ENCODE results near the gene CSF1R. TPM values are rescaled to one million over a fixed set of nuclear protein-coding genes. Genes with fewer than 3 reads are reported as not detected.

Gene CSF1R
- polyA plus RNA-seq, 1 donor from 2014 or later: not detected

- Histone ChIP-seq H3K9me3 (ENCODE audit: low read length) (no peaks in the 10 kb centered on the region), H3K36me3 (ENCODE audit: insufficient read depth, low read length) (no peaks in the 10 kb centered on the region), H3F3A (ENCODE audit: insufficient read depth, low read length, poor library complexity, severe bottlenecking) (no peaks in the 10 kb centered on the region), H4K20me1 (ENCODE audit: insufficient read depth) (no peaks in the 10 kb centered on the region), H3K27me3 (ENCODE audit: insufficient read depth, low read depth, low read length) (no peaks in the 10 kb centered on the region), H3K79me2 (replicated peaks; ENCODE audit: insufficient read depth, low read length) (no peaks in the 10 kb centered on the region), H3K27ac (ENCODE audit: low read length) (no peak overlapping the region), H3K4me2 (ENCODE audit: low read length) (no peak overlapping the region), H3K9me2 (ENCODE audit: insufficient read depth, low read length) (no peaks in the 10 kb centered on the region), H3K4me3 (ENCODE audit: low read length) (no peak overlapping the region), H2AFZ (ENCODE audit: low read depth, low read length) (no peak overlapping the region), H3K9ac (ENCODE audit: low read length) (no peak overlapping the region)
- TF ChIP-seq EZH2 (IDR thresholded peaks at IDR 0.05; ENCODE audit: borderline replicate concordance, insufficient read depth, low read length, poor library complexity, severe bottlenecking) (no peak), RAD21 (conservative IDR thresholded peaks at IDR 0.05) (no peak), REST (IDR thresholded peaks at IDR 0.05; ENCODE audit: borderline replicate concordance) (no peak), TAF1 (IDR thresholded peaks at IDR 0.05; ENCODE audit: low read depth) (no peak), SMC3 (conservative IDR thresholded peaks at IDR 0.05; ENCODE audit: poor library complexity) (no peak), EP300 (conservative IDR thresholded peaks at IDR 0.05; ENCODE audit: poor library complexity, severe bottlenecking) (no peak), POLR2AphosphoS5 (IDR thresholded peaks at IDR 0.05) (no peak), CTCF (IDR thresholded peaks at IDR 0.05; ENCODE audit: poor library complexity, severe bottlenecking) (no peak), MXI1 (conservative IDR thresholded peaks at IDR 0.05; ENCODE audit: poor library complexity, severe bottlenecking) (no peak)
Observed at GRCh38 chr5:150066901-150067396, 19.4 kb downstream of the CSF1R start.

- H3K27ac ChIP-seq (ENCODE audit: low read length): no peak overlapping the region
- H3K4me2 ChIP-seq (ENCODE audit: low read length): no peak overlapping the region
- no peak overlapping the region for H3K9ac ChIP-seq (ENCODE audit: low read length)
- H3K4me3 ChIP-seq (ENCODE audit: low read length): no peak overlapping the region
- H3K27me3 ChIP-seq (ENCODE audit: insufficient read depth, low read depth, low read length): no peaks in the 10 kb centered on the region
- no peaks in the 10 kb centered on the region for H3K36me3 ChIP-seq (ENCODE audit: insufficient read depth, low read length)
- H3K9me2 ChIP-seq (ENCODE audit: insufficient read depth, low read length): no peaks in the 10 kb centered on the region
- no peaks in the 10 kb centered on the region for H3K9me3 ChIP-seq (ENCODE audit: low read length)
- no peaks in the 10 kb centered on the region for H3F3A ChIP-seq (ENCODE audit: insufficient read depth, low read length, poor library complexity, severe bottlenecking)
- TF ChIP-seq POLR2AphosphoS5 (IDR thresholded peaks at IDR 0.05) (no peak), TAF1 (IDR thresholded peaks at IDR 0.05; ENCODE audit: low read depth) (no peak), SMC3 (conservative IDR thresholded peaks at IDR 0.05; ENCODE audit: poor library complexity) (no peak), MXI1 (conservative IDR thresholded peaks at IDR 0.05; ENCODE audit: poor library complexity, severe bottlenecking) (no peak), EZH2 (IDR thresholded peaks at IDR 0.05; ENCODE audit: borderline replicate concordance, insufficient read depth, low read length, poor library complexity, severe bottlenecking) (no peak), REST (IDR thresholded peaks at IDR 0.05; ENCODE audit: borderline replicate concordance) (no peak), RAD21 (conservative IDR thresholded peaks at IDR 0.05) (no peak)
- H4K20me1 ChIP-seq (ENCODE audit: insufficient read depth): no peaks in the 10 kb centered on the region
- H2AFZ ChIP-seq (ENCODE audit: low read depth, low read length): no peak overlapping the region
- H3K79me2 ChIP-seq (replicated peaks; ENCODE audit: insufficient read depth, low read length): no peaks in the 10 kb centered on the region
Observed at GRCh38 chr5:150066436-150066835, 19.9 kb downstream of the CSF1R start.

Measured in neural cell (in vitro differentiated cells).